HG03520 (cell line): Measurements from ENCODE around the gene HACD3.
"Not testable (repeated sequence)": the region's sequence is repeated elsewhere in the genome, so short reads cannot be mapped to it uniquely, and the experiment has no call there.

Experiments
- ATAC-seq: cut with Tn5 transposase; IDR thresholded peaks from one replicate; pipeline ENCODE4 v1.9.1; 2021; ENCODE audit warnings: mild to moderate bottlenecking, moderate library complexity; ENCODE audit not compliant: unreplicated experiment

Gene HACD3

GRCh38 chr15:65547841-65548240 lies 17.6 kb downstream of the HACD3 start:
- ATAC-seq = no peak

- ATAC-seq = not testable (repeated sequence)
Measured at GRCh38 chr15:65549288-65549687, 19.0 kb downstream of the HACD3 start.

GRCh38 chr15:65550681-65551098 lies 20.4 kb downstream of the HACD3 start:
- no peak for ATAC-seq

- ATAC-seq = no peak
Measured at GRCh38 chr15:65551183-65551582, 20.9 kb downstream of the HACD3 start.

DNA sequence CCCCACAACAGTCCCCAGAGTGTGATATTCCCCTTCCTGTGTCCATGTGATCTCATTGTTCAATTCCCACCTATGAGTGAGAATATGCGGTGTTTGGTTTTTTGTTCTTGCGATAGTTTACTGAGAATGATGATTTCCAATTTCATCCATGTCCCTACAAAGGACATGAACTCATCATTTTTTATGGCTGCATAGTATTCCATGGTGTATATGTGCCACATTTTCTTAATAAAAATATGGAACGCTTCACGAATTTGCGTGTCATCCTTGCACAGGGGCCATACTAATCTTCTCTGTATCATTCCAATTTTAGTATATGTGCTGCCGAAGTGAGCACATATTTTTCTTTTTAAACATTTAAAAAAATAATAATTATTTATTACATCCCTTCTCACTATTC lies 22.6 kb downstream of the HACD3 start:
- not testable (repeated sequence) for ATAC-seq

DNA sequence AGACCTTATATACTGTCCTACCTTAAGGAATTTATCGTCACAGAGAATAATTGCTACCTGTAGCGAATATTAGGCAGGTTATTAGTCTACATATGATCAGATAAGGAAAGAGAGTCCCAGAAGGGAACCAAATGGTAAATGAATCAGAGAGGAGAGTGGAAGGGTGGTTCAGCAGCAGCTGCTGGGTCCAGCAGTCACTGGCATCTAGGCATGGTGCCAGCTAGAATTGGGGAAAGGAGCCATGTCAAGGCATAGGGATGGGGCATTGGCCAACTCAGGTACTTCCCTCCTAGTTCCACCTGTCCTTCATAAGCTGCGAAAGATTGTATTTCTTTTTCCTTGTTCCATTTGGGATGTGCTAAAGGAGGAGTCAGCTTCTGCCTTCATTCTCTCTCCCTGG lies 23.4 kb downstream of the HACD3 start:
- no peak for ATAC-seq

GRCh38 chr15:65556622-65557021 lies 26.4 kb downstream of the HACD3 start:
- ATAC-seq = no peak

GRCh38 chr15:65558336-65558735 lies 28.1 kb downstream of the HACD3 start:
- ATAC-seq = no peak

DNA sequence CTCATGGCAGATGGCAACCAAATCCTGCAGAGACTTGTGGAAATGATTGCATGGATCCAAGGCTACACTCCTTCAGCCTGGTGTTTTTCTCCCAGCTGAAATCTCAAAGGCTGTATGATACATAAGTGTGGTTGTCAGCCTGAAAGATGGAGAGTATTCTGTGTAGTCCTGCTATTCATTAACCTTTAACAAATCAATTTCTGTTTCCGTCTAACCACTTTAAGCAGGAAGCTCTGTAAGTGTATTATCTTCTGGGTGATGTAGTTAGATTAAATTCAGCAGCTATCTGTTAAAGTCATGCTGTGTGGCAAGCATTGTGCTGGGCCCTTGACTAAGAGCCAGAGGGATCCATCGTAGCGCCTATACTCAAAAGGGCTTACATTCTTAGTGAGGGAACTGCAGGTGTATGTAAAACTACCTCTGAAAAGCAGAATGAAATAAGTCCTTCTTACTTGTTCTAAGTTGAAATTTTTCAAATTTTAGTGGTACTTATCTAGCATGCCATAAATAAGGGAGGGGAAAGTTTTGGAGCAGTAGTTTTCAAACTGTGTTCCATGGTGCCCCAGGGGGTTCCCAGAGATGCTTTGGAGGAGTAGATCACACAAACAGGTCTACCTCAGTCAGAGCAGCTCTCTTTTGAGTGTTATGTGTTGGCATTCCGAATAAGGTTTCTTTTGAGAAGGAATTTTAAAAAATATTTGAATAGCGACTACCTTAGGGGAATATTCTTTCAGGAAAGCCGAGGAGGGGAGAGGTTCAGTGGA lies 28.9 kb downstream of the HACD3 start:
- no peak for ATAC-seq

- ATAC-seq = no peak
Measured at GRCh38 chr15:65559941-65560340, 29.7 kb downstream of the HACD3 start.

DNA sequence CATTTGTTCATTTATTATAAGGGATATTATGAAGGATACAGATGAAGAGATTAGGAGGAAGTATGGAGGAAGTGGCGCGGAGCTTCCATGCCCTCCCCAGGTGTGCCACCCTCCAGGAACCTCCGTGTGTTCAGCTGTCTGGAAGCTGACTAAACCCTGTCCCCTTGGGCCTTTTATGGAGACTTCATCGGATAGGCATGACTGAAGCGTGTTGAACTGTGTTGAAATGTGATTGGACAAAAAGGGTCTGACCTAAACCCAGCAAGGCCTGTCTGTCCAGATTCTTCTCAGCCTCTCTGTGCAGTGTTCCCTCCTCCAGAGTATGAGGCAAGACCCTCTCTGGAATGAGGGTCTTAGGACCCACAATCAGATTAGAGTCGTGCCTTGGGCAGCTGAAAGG lies 31.7 kb downstream of the HACD3 start:
- ATAC-seq = no peak

- ATAC-seq = no peak
Measured at GRCh38 chr15:65569728-65570127, 39.5 kb downstream of the HACD3 start.

- no peak for ATAC-seq
Measured at GRCh38 chr15:65571971-65572370, 41.7 kb downstream of the HACD3 start.

- ATAC-seq = no peak
Measured at GRCh38 chr15:65576664-65577063, 46.4 kb downstream of the HACD3 start.

- no peak for ATAC-seq
Measured at GRCh38 chr15:65577129-65577996, 47.1 kb downstream of the HACD3 start.

- ATAC-seq = no peak
Measured at GRCh38 chr15:65578904-65579728, 48.9 kb downstream of the HACD3 start.

DNA sequence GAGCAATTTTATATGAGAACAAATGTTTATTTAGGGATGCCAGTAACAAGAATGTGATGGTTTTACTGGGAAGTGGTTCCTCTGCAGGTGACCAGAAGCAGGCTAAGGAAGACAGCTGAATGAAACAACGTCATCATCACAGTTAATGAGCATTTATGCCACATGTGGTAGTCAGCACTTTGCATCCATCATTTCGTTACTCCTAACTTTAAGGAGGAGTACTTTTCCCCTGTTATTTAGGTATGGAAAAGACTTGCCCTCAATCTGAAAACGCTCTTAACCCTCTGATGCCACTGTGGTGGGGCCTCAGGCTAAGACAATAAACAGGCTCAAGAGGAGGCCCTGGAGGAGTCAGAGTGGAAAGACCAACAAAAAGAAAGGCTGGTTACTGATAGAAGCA lies 49.5 kb downstream of the HACD3 start:
- no peak for ATAC-seq

GRCh38 chr15:65580287-65580686 lies 50.0 kb downstream of the HACD3 start:
- no peak for ATAC-seq

DNA sequence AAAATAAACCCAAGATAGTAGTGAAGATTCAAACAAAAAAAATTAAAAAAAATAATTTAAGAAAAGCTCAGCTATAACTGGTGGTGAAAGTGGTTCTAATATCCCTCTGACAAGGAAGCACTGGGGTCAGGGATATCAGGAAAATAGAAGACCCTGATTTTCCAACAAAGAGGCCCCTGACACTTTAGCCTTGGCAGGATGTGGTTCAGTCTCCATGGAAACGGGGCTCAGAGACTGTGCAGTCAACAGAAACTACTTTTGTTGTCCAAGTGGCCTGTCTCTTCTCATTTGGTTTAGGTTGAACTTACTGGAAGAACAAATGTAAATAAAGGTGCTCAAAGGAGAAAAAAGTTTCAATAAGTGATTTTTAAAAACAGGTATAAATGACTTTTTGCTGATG lies 53.4 kb downstream of the HACD3 start:
- ATAC-seq = no peak

- ATAC-seq = no peak
Measured at GRCh38 chr15:65584241-65584640, 54.0 kb downstream of the HACD3 start.

GRCh38 chr15:65587094-65587493 lies 56.8 kb downstream of the HACD3 start:
- ATAC-seq = no peak
